HTERT RPE-1 (cell line): Measurements from ENCODE around the gene PIK3R1.

Source experiments
- in situ Hi-C: fragments of 300-500 bp; cut with MboI; formaldehyde crosslinking; loops from 4 replicates; pipeline ENCODE4 v1.14.3; 2020; ENCODE audit warnings: low sequenced_read_pairs

The PIK3R1 gene

GRCh38 chr5:68319706-68320412 is 104.3 kb downstream of the PIK3R1 start:
- in situ Hi-C loops, result no loop called here

- in situ Hi-C loops, result no loop called here
Measured at GRCh38 chr5:68320413-68320986, 104.9 kb downstream of the PIK3R1 start.

- in situ Hi-C loops, result no loop called here
Measured at GRCh38 chr5:68325065-68325580, 109.6 kb downstream of the PIK3R1 start.

GRCh38 chr5:68329554-68330255 is 114.1 kb downstream of the PIK3R1 start:
- in situ Hi-C loops, result no loop called here

GRCh38 chr5:68330574-68330973 is 115.0 kb downstream of the PIK3R1 start:
- in situ Hi-C loops, result no loop called here

- in situ Hi-C loops, result no loop called here
Measured at GRCh38 chr5:68331192-68332079, 115.9 kb downstream of the PIK3R1 start.

GRCh38 chr5:68332080-68332451 is 116.5 kb downstream of the PIK3R1 start:
- in situ Hi-C loops, result no loop called here

- in situ Hi-C loops, result no loop called here
Measured at GRCh38 chr5:68332556-68332955, 117.0 kb downstream of the PIK3R1 start.

- in situ Hi-C loops, result no loop called here
Measured at GRCh38 chr5:68333649-68334552, 118.3 kb downstream of the PIK3R1 start.

GRCh38 chr5:68334553-68334886 is 119.0 kb downstream of the PIK3R1 start:
- in situ Hi-C loops, result no loop called here

GRCh38 chr5:68335075-68335474 is 119.5 kb downstream of the PIK3R1 start:
- in situ Hi-C loops, result no loop called here

GRCh38 chr5:68336200-68336599 is 120.6 kb downstream of the PIK3R1 start:
- in situ Hi-C loops, result no loop called here

GRCh38 chr5:68337235-68337634 is 121.7 kb downstream of the PIK3R1 start:
- in situ Hi-C loops, result no loop called here

- in situ Hi-C loops, result no loop called here
Measured at GRCh38 chr5:68339921-68340321, 124.4 kb downstream of the PIK3R1 start.

GRCh38 chr5:68341006-68341405 is 125.5 kb downstream of the PIK3R1 start:
- in situ Hi-C loops, result no loop called here

GRCh38 chr5:68342693-68343092 is 127.1 kb downstream of the PIK3R1 start:
- in situ Hi-C loops, result no loop called here

GRCh38 chr5:68343421-68343826 is 127.9 kb downstream of the PIK3R1 start:
- in situ Hi-C loops, result no loop called here

GRCh38 chr5:68344447-68345111 is 129.0 kb downstream of the PIK3R1 start:
- in situ Hi-C loops, result no loop called here

GRCh38 chr5:68345171-68345570 is 129.6 kb downstream of the PIK3R1 start:
- in situ Hi-C loops, result no loop called here

GRCh38 chr5:68345582-68345981 is 130.0 kb downstream of the PIK3R1 start:
- in situ Hi-C loops, result no loop called here
